ENCODE data around the gene HTR1E.

The HTR1E gene

DNA sequence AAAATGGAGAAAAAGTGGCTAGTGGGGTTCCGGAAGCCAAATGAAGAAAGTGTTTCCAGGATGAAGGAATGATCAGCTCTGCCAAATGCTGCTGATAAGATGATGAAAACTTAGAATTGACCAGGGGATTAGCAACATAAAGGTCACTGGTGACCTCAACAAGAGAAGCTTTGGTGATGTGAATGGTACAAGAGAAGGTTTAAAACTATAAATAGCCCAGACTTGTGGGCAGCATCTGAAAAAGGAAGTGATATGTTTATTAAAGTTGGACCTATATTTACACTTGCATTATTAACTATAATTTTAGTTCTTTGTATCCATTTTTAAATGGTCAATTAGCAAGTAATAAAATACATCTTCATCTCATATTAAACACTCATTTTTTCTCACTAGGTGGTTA is 112.5 kb downstream of the HTR1E start:
- TF ChIP-seq, protein P1, sequence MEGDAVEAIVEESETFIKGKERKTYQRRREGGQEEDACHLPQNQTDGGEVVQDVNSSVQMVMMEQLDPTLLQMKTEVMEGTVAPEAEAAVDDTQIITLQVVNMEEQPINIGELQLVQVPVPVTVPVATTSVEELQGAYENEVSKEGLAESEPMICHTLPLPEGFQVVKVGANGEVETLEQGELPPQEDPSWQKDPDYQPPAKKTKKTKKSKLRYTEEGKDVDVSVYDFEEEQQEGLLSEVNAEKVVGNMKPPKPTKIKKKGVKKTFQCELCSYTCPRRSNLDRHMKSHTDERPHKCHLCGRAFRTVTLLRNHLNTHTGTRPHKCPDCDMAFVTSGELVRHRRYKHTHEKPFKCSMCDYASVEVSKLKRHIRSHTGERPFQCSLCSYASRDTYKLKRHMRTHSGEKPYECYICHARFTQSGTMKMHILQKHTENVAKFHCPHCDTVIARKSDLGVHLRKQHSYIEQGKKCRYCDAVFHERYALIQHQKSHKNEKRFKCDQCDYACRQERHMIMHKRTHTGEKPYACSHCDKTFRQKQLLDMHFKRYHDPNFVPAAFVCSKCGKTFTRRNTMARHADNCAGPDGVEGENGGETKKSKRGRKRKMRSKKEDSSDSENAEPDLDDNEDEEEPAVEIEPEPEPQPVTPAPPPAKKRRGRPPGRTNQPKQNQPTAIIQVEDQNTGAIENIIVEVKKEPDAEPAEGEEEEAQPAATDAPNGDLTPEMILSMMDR (IDR thresholded peaks at IDR 0.05; ENCODE audit: low read depth, low read length) = no peak
- DNase-seq (ENCODE audit: low read depth, low spot score) = no peak
- H3K4me3 ChIP-seq (ENCODE audit: low read depth, low read length) = no peak overlapping the region
- in situ Hi-C loops (cut with HindIII; ENCODE audit: low sequenced_read_pairs) = no loop called here

DNA sequence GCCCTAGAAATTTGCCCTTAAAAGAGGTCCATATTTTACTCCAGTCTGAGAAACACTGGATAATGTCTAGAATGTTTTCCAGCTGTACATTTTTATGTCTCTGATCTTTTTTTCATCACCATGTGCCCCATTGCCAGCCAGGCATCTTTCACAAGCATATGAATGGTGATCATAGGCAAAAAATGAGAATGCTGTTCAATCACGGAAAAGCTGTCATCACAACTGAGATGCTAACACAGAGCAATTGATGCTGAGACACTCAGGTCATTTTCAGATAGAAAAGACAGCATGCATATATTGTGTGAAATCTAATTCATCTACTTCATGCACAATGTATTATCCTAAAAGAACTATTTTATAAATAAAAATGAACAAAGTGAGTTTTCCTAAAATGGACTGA is 116.0 kb downstream of the HTR1E start:
- in situ Hi-C loops (cut with HindIII; ENCODE audit: low sequenced_read_pairs) = no loop called here
- TF ChIP-seq, protein P1 (IDR thresholded peaks at IDR 0.05; ENCODE audit: low read depth, low read length) = no peak
- no peak for DNase-seq (ENCODE audit: low read depth, low spot score)
- no peak overlapping the region for H3K4me3 ChIP-seq (ENCODE audit: low read depth, low read length)

DNA sequence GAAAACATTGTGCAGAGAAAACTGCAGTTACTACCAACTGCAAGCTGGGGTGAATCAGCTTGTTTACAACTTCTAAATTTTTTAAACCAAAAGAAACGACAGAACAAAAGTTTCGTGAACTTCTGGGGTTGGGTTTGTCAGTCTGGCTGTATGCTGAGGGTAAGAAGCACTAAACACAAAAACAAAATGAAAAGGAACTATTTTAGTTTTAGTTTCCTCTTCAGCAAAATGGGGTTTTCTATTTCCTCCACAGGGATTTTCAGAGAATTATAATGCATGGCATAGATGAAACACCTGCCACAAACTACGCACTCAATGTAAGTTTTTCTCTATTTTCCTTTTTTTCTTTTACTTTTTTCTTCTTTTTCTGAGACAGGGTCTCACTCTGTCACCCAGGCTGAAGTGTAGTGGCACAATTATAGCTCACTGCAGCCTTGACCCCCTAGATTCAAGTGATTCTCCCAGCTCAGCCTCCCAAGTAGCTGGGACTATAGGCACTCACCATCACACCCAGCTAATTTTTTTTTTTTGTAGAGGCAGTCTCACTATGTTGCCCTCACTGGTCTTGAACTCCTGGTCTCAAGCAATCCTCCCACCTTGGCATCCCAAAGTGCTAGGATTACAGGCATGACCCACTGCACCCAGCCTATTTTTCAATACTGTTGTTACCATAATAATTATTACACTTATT is 117.0 kb downstream of the HTR1E start:
- DNase-seq (ENCODE audit: low read depth, low spot score) = no peak
- TF ChIP-seq, protein P1 (IDR thresholded peaks at IDR 0.05; ENCODE audit: low read depth, low read length) = no peak
- H3K4me3 ChIP-seq (ENCODE audit: low read depth, low read length) = no peak overlapping the region
- in situ Hi-C loops (cut with HindIII; ENCODE audit: low sequenced_read_pairs) = no loop called here

DNA sequence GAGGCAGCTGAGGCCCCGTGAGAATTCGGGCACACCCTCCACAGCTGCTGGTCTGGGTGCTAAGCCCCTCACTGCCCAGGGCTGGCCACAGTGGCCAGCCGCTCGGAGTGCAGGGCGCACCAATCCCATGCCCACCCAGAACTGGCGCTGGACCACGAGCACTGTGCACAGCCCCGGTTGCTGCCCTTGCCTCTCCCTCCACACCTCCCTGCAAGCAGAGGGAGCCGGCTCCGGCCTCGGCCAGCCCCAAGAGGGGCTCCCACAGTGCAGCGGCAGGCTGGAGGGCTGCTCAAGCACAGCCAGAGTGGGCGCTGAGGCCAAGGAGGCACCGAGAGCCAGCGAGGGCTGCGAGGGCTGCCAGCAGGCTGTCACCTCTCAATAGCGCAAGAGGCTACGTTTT is 122.6 kb downstream of the HTR1E start:
- H3K4me3 ChIP-seq (ENCODE audit: low read depth, low read length) = no peak overlapping the region
- no peak for DNase-seq (ENCODE audit: low read depth, low spot score)
- TF ChIP-seq, protein P1 (IDR thresholded peaks at IDR 0.05; ENCODE audit: low read depth, low read length) = no peak
- in situ Hi-C loops (cut with HindIII; ENCODE audit: low sequenced_read_pairs) = no loop called here

DNA sequence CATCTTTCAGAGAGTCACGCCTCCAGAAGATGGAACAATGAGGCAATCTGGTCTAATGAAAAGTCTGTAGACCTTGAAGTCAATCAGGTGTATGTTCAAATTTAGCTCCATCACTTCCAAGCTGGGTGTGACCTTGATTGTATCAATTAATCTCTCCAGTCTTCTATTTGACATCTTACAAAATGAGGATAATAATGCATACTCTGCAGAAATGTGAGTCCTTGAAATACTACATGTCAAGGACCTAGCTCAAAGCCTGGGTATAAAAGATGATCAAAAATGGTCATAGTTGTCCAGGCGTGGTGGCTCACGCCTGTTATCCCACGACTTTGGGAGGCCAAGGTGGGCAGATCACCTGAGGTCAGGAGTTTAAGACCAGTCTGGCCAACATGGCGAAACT is 127.8 kb downstream of the HTR1E start:
- no peak overlapping the region for H3K4me3 ChIP-seq (ENCODE audit: low read depth, low read length)
- TF ChIP-seq, protein P1 (IDR thresholded peaks at IDR 0.05; ENCODE audit: low read depth, low read length) = no peak
- DNase-seq (ENCODE audit: low read depth, low spot score) = no peak
- in situ Hi-C loops (cut with HindIII; ENCODE audit: low sequenced_read_pairs) = no loop called here
